ENCODE data around the gene RILPL1. TPM values are rescaled to one million over a fixed set of nuclear protein-coding genes. Genes with fewer than 3 reads are reported as not detected.
"Not testable (repeated sequence)": the region's sequence is repeated elsewhere in the genome, so short reads cannot be mapped to it uniquely, and the experiment has no call there.

The RILPL1 gene
- total RNA-seq, 6 experiments from 2014 or later, result 3.2 to 7.5 (median 5.3) TPM

- Histone ChIP-seq H3K4me1 (no peaks in the 10 kb centered on the region), H3K27ac (no peak overlapping the region), H3K4me3 (no peak overlapping the region), H3K27me3 (no peaks in the 10 kb centered on the region), H3K9me3 (no peaks in the 10 kb centered on the region), H3K36me3 (no peaks in the 10 kb centered on the region)
- no peak for ATAC-seq
- DNase-seq, result no peak
- no peak for TF ChIP-seq POLR2A (IDR thresholded peaks at IDR 0.05)
- TF ChIP-seq CTCF (IDR thresholded peaks at IDR 0.05), result no peak
- intact Hi-C loops (cut with DNase I), result no loop called here
- WGBS (ENCODE audit: insufficient coverage, low coverage, low lambda C conversion rate, missing lambda C conversion rate), result 93% methylated on average over 6 of the region's 6 CpGs
Measured at GRCh38 chr12:123487428-123487827, 46.1 kb downstream of the RILPL1 start.

GRCh38 chr12:123485756-123486155 is 47.8 kb downstream of the RILPL1 start:
- no peak overlapping the region for H3K4me3 ChIP-seq
- H3K36me3 ChIP-seq, result no peaks in the 10 kb centered on the region
- no peaks in the 10 kb centered on the region for H3K27me3 ChIP-seq
- no peak for ATAC-seq
- H3K4me1 ChIP-seq, result no peaks in the 10 kb centered on the region
- H3K27ac ChIP-seq, result no peak overlapping the region
- intact Hi-C loops (cut with DNase I), result no loop called here
- 73% methylated on average over 4 of the region's 14 CpGs for WGBS (ENCODE audit: insufficient coverage, low coverage, low lambda C conversion rate, missing lambda C conversion rate)
- DNase-seq, result no peak
- H3K9me3 ChIP-seq, result no peaks in the 10 kb centered on the region
- TF ChIP-seq POLR2A (IDR thresholded peaks at IDR 0.05), result no peak
- no peak for TF ChIP-seq CTCF (IDR thresholded peaks at IDR 0.05)

- Histone ChIP-seq H3K27me3 (no peaks in the 10 kb centered on the region), H3K4me1 (no peaks in the 10 kb centered on the region), H3K9me3 (no peaks in the 10 kb centered on the region), H3K36me3 (no peaks in the 10 kb centered on the region), H3K27ac (no peak overlapping the region), H3K4me3 (no peak overlapping the region)
- ATAC-seq, result no peak
- DNase-seq, result no peak
- 57% methylated on average over 10 of the region's 18 CpGs for WGBS (ENCODE audit: insufficient coverage, low coverage, low lambda C conversion rate, missing lambda C conversion rate)
- TF ChIP-seq POLR2A (IDR thresholded peaks at IDR 0.05) (no peak), CTCF (IDR thresholded peaks at IDR 0.05) (no peak)
- intact Hi-C loops (cut with DNase I), result no loop called here
Measured at GRCh38 chr12:123483602-123484248, 49.8 kb downstream of the RILPL1 start.

GRCh38 chr12:123482876-123483275 is 50.6 kb downstream of the RILPL1 start:
- H3K27ac ChIP-seq, result no peak overlapping the region
- no peaks in the 10 kb centered on the region for H3K4me1 ChIP-seq
- WGBS (ENCODE audit: insufficient coverage, low coverage, low lambda C conversion rate, missing lambda C conversion rate), result 88% methylated on average over 4 of the region's 6 CpGs
- H3K9me3 ChIP-seq, result no peaks in the 10 kb centered on the region
- no peak overlapping the region for H3K4me3 ChIP-seq
- ATAC-seq (no peak), DNase-seq (no peak)
- no peaks in the 10 kb centered on the region for H3K27me3 ChIP-seq
- no peaks in the 10 kb centered on the region for H3K36me3 ChIP-seq
- intact Hi-C loops (cut with DNase I), result no loop called here
- TF ChIP-seq CTCF (IDR thresholded peaks at IDR 0.05) (no peak), POLR2A (IDR thresholded peaks at IDR 0.05) (no peak)

- intact Hi-C loops (cut with DNase I); H3K9me3 ChIP-seq: not testable (repeated sequence)
- no CpG with 5 or more reads among the region's 5 CpGs for WGBS (ENCODE audit: insufficient coverage, low coverage, low lambda C conversion rate, missing lambda C conversion rate)
Measured at GRCh38 chr12:123481251-123481650, 52.3 kb downstream of the RILPL1 start.

More at GRCh38 chr12:123481251-123481650, 52.3 kb downstream of the RILPL1 start:
- H3K27me3 ChIP-seq, H3K4me3 ChIP-seq, H3K27ac ChIP-seq, H3K4me1 ChIP-seq, H3K36me3 ChIP-seq, ATAC-seq, DNase-seq: not testable (repeated sequence)

All from right lobe of liver (tissue), 6 donors.